Esophagus muscularis mucosa (tissue), 4 donors: ENCODE measurements around the gene CLIC1. TPM values are rescaled to one million over a fixed set of nuclear protein-coding genes. Genes with fewer than 3 reads are reported as not detected.

Experiments used
- DNase-seq: peaks from one replicate; pipeline ENCODE4 v3.0.0-alpha.2; 2017; ENCODE audit errors: extremely low spot score
- H3K27ac ChIP-seq, 4 donors: fragments of 200-600 bp; sonication (generic); replicated peaks in 1 of 4; 1 replicate in 3 of 4; 2 replicates in 1 of 4; pipeline ENCODE4 v1.5.1; 2016 to 2019; ENCODE audit warnings: mild to moderate bottlenecking in 1 of 4
- H3K27me3 ChIP-seq, 4 donors: fragments of 200-600 bp; sonication (generic); one replicate each; pipeline versions ENCODE4 v1.5.1 to v1.6.0; 2016 to 2019
- H3K36me3 ChIP-seq, 4 donors: fragments of 200-600 bp; sonication (generic); one replicate each; pipeline ENCODE4 v1.5.1; 2016 to 2019
- H3K4me1 ChIP-seq, 4 donors: fragments of 200-600 bp; sonication (generic); one replicate each; pipeline ENCODE4 v1.5.1; 2016 to 2019
- H3K4me3 ChIP-seq, 4 donors: fragments of 200-600 bp; sonication (generic); 1 replicate in 2 of 4; 2 replicates in 2 of 4; pipeline ENCODE4 v1.5.1; 2016 to 2019; ENCODE audit warnings: mild to moderate bottlenecking in 4 of 4, moderate library complexity in 1 of 4
- H3K9me3 ChIP-seq, 4 donors: fragments of 200-600 bp; sonication (generic); 1 replicate in 3 of 4; 2 replicates in 1 of 4; pipeline ENCODE4 v1.5.1; 2016 to 2019
- CTCF ChIP-seq, 3 experiments: fragments of 200-600 bp in 2 of 3; fragments of 450-650 bp in 1 of 3; sonication (generic) in 2 of 3; IDR thresholded peaks; one replicate each; pipeline ENCODE4 v1.5.1; 2017 to 2019; ENCODE audit warnings: antibody characterized with exemption in 3 of 3, mild to moderate bottlenecking in 2 of 3, moderate library complexity in 1 of 3
- EP300 ChIP-seq: sonication (generic); formaldehyde crosslinking; IDR thresholded peaks from one replicate; pipeline ENCODE4 v1.6.1; 2017; ENCODE audit warnings: antibody characterized with exemption
- POLR2A ChIP-seq: fragments of 450-650 bp; IDR thresholded peaks from one replicate; pipeline ENCODE4 v1.6.1; 2017; ENCODE audit warnings: antibody characterized with exemption, moderate library complexity, mild to moderate bottlenecking, low read depth
- POLR2AphosphoS5 ChIP-seq, 2 donors: sonication (generic); formaldehyde crosslinking; IDR thresholded peaks; one replicate each; pipeline ENCODE4 v1.6.1; 2017; ENCODE audit warnings: antibody characterized with exemption in 2 of 2
- WGBS: methylation state at CpG from one replicate; pipeline ENCODE4 v1.1.5; 2018; 5-methylcytosine and 5-hydroxymethylcytosine counted together
- intact Hi-C: fragments of 100-400 bp; cut with DNase I; formaldehyde crosslinking; loops from one replicate; pipeline ENCODE4 v1.15.1; 2023
- total RNA-seq, 4 donors: library from RNA; depleted of rRNA; stranded (reverse); fragments of >200 nt; gene quantifications; one replicate each; pipeline versions ENCODE4 v1.1.0 to v1.2.1, GENCODE V29; 2016

The CLIC1 gene
- total RNA-seq, 4 donors from 2014 or later, result 208 to 379 (median 290) TPM

- Histone ChIP-seq H3K4me3 (no peak overlapping the region), H3K4me1 (peaks cover 25 to 41% (median 37%) of the 10 kb centered on the region in 4 donors), H3K9me3 (no peaks in the 10 kb centered on the region), H3K27ac (no peak overlapping the region), H3K27me3 (no peaks in the 10 kb centered on the region), H3K36me3 (peaks cover 0 to 8% (median 0%) of the 10 kb centered on the region in 4 donors)
- TF ChIP-seq CTCF (IDR thresholded peaks at IDR 0.05) (no peak), POLR2A (no peak), EP300 (no peak), POLR2AphosphoS5 (IDR thresholded peaks at IDR 0.05) (no peak)
- no peak for DNase-seq
- 90% methylated on average over 2 of the region's 2 CpGs for WGBS
- intact Hi-C loops, result no loop called here
Measured at GRCh38 chr6:31741815-31742214, 5.5 kb upstream of the CLIC1 start.

GRCh38 chr6:31740397-31741223 is 4.3 kb upstream of the CLIC1 start:
- Histone ChIP-seq H3K27me3 (no peaks in the 10 kb centered on the region), H3K27ac (peak overlapping the region; percentile 48 to 73 (median 68)), H3K4me3 (peak overlapping the region; percentile 69 to 78 (median 73)), H3K4me1 (peaks cover 29 to 41% (median 38%) of the 10 kb centered on the region in 4 donors), H3K9me3 (no peaks in the 10 kb centered on the region), H3K36me3 (peaks cover 0 to 8% (median 0%) of the 10 kb centered on the region in 4 donors)
- intact Hi-C loops, result no loop called here
- DNase-seq, result no peak
- TF ChIP-seq POLR2A (no peak), POLR2AphosphoS5 (IDR thresholded peaks at IDR 0.05) (no peak), EP300 (no peak), CTCF (IDR thresholded peaks at IDR 0.05) (no peak)
- WGBS, result 22% methylated on average over 29 of the region's 29 CpGs

GRCh38 chr6:31739639-31740396 is 3.5 kb upstream of the CLIC1 start, which contains the start of gene MSH5:
MSH5 (plus strand) TSS chr6:31740005; CDS start chr6:31740467, 462 bp downstream.
- intact Hi-C loops, result loop anchor here (5.0 kb wide), 1 partner anchor 57 kb away; the partner anchor contains the start of gene VARS1
- H3K27ac ChIP-seq, result peak within 1 kb of the TSS; percentile 48 to 90 (median 78)
- peak within 1 kb of the TSS; percentile 69 to 78 (median 73) for H3K4me3 ChIP-seq
- no peaks in the 10 kb centered on the region for H3K27me3 ChIP-seq
- TF ChIP-seq EP300 (no peak), CTCF (IDR thresholded peaks at IDR 0.05) (peak in 1 of 3 experiments; percentile 12), POLR2AphosphoS5 (IDR thresholded peaks at IDR 0.05) (peak; percentile 84 to 88), POLR2A (no peak)
- H3K4me1 ChIP-seq, result peaks cover 29 to 47% (median 43%) of the 10 kb centered on the region in 4 donors
- no peaks in the 10 kb centered on the region for H3K9me3 ChIP-seq
- H3K36me3 ChIP-seq, result peaks cover 0 to 8% (median 0%) of the 10 kb centered on the region in 4 donors
- 2% methylated on average over 13 of the region's 58 CpGs for WGBS
- DNase-seq, result peak; percentile 100

- intact Hi-C loops, result loop anchor here (5.0 kb wide), 1 partner anchor 59 kb away; the partner anchor contains the start of gene VARS1
- Histone ChIP-seq H3K27ac (peak overlapping the region; percentile 86 to 93 (median 90)), H3K4me3 (no peak overlapping the region), H3K9me3 (no peaks in the 10 kb centered on the region), H3K27me3 (no peaks in the 10 kb centered on the region), H3K36me3 (peaks cover 8 to 19% (median 9%) of the 10 kb centered on the region in 4 donors), H3K4me1 (peaks cover 43 to 62% (median 58%) of the 10 kb centered on the region in 4 donors)
- no peak for DNase-seq
- TF ChIP-seq POLR2AphosphoS5 (IDR thresholded peaks at IDR 0.05) (peak; percentile 44 to 64), CTCF (IDR thresholded peaks at IDR 0.05) (no peak)
- WGBS, result 23% methylated on average over 6 of the region's 6 CpGs
Measured at GRCh38 chr6:31737991-31738979, 2.0 kb upstream of the CLIC1 start.
